ENCODE measurements around the gene SCGB1D1.

GRCh38 chr11:62145261-62145871, 44.6 kb upstream of the SCGB1D1 start:
- TF ChIP-seq CTCF (tag by site-specific recombination; IDR thresholded peaks at IDR 0.05) (no peak), ZNF23 (tag by site-specific recombination; IDR thresholded peaks at IDR 0.05; ENCODE audit: borderline replicate concordance) (no peak), RBAK (tag by site-specific recombination; IDR thresholded peaks at IDR 0.05) (no peak), ZNF610 (tag by site-specific recombination; IDR thresholded peaks at IDR 0.05; ENCODE audit: borderline replicate concordance) (no peak), ZNF518A (tag by site-specific recombination; conservative IDR thresholded peaks at IDR 0.05; ENCODE audit: low read depth) (no peak), ZNF558 (tag by site-specific recombination; IDR thresholded peaks at IDR 0.05) (no peak), PRDM1 (tag by site-specific recombination; IDR thresholded peaks at IDR 0.05) (no peak), ZNF747 (tag by site-specific recombination; IDR thresholded peaks at IDR 0.05) (no peak), ZNF140 (tag by site-specific recombination; IDR thresholded peaks at IDR 0.05) (no peak), ZNF629 (tag by site-specific recombination; IDR thresholded peaks at IDR 0.05) (no peak), HOXD13 (CRISPR knock-in tag; IDR thresholded peaks at IDR 0.05; ENCODE audit: borderline replicate concordance) (no peak), YY1 (tag by site-specific recombination; IDR thresholded peaks at IDR 0.05) (no peak)

Data from HEK293 (cell line).